HG02852 (cell line): ENCODE results near the gene MBD3L5.
"Not testable (repeated sequence)": the region's sequence is repeated elsewhere in the genome, so short reads cannot be mapped to it uniquely, and the experiment has no call there.

Experiments
- ATAC-seq: cut with Tn5 transposase; IDR thresholded peaks from one replicate; pipeline ENCODE4 v1.9.1; 2021; ENCODE audit warnings: mild to moderate bottlenecking, moderate library complexity; ENCODE audit not compliant: unreplicated experiment

Gene MBD3L5

DNA sequence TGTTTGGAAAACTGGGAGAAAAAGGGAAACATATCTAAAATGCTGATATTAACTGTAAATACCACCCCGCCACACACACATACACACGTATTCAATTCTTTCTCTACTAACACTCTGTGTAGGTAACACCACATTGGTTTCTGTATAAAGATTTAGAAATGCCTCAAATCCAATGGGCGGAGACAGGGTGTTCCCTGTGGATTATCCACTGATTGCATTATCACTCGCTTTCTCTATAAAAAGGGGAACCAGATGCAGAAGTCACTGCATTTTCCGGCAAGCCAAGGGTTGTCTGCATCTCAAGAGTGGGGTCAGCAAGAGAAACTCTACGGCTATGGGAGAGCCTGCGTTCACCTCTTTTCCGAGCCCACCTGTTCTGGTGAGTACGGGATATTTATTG, at the start of gene MBD3L5:
Gene MBD3L5, plus strand, starts transcription at position 301 of the 400 bp plus-strand sequence. Its CDS starts 34 bp downstream, at position 335.
- ATAC-seq, result not testable (repeated sequence)

DNA sequence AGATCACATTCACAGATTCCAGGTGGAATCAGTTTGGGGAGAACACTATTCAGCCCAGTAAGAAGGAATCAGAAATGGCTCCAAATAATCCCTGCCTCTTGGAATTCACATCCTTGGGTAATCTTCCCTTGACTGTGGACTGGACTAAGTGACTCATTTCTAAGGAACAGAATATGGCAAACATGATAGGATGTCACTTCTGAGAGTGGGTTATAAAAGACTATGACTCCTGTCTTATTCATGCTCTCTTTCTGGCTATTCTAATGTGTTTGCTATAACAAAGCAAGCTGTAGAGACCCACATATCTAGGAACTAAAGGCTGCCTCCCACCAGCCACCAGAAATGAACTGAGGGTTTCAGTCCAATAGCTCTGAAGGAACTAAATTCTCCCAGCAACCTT, 46.9 kb upstream of the MBD3L5 start:
- ATAC-seq, result no peak

DNA sequence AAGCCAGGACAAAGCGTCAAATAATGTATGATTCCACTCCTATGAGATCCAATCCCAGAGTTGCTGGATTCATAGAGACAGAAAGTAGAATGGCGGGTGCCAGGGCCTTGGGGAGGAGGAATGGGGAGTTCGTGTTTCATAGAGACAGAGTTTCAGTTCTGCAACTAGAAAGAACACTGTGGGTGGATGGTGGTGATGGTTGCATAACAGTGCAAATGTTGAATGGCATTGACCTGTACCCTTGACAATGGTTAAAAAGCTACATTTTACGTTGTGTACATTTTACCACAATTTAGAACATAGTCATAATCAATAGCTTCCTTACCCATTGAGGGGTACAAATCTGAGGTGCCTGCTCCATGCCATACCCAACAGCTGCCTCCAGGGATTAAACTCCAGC, 42.5 kb upstream of the MBD3L5 start:
- ATAC-seq, result no peak

DNA sequence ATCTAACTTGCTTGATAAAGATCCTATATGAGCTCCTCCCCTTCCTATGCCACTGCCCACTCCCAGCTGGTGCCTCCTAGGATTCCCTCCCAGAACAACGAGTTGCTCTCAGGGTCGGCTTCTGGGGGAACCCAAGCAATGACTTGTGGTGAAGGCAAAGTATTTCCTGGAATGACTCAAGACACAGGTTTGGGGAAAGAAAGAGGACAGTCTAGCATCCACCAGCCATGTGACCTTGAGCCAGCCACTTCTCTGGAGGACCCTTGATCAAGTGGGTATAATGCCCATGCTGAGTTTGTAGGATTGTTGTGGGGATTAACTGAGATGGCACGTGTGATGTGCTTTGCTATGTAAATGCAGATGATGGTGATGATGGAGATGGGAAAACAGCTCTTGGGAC, 42.1 kb upstream of the MBD3L5 start:
- no peak for ATAC-seq

DNA sequence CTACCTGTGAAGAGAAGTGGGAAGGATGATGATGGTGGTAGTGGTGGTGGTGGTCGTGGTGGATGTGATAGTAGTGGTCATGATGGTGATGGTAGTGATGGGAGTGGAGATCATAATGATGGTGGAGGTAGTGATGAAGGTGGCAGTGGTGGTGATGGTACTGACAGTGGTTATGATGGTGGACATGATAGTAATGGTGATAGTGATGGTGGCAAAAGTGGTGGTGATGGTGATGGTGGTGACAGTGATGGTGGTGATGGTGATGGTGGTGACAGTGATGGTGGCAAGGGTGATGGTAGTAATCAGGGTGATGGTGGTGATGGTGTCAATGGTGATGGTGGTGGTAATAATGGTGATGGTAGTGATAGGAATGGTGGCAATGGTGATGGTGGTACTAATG, 35.3 kb upstream of the MBD3L5 start:
- ATAC-seq, result no peak

DNA sequence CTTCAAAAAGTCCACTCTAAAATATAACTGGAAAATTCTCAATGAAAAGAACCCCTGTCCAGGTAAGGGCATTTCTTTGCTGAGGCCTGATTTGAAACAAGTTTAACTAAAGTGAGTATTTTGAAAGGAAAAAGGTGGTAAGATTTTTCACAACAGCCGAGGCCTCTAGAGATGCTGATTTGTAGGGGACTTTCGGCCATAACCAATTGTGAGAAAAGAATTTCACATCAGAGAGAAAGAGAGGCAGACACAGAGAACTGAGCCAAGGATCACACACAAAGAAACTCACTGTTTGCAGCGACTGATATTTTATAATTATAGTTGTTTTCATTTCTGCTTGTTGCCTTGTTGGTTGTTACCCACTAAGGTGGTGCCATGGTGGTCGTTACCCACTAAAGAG, 33.6 kb upstream of the MBD3L5 start:
- no peak for ATAC-seq

DNA sequence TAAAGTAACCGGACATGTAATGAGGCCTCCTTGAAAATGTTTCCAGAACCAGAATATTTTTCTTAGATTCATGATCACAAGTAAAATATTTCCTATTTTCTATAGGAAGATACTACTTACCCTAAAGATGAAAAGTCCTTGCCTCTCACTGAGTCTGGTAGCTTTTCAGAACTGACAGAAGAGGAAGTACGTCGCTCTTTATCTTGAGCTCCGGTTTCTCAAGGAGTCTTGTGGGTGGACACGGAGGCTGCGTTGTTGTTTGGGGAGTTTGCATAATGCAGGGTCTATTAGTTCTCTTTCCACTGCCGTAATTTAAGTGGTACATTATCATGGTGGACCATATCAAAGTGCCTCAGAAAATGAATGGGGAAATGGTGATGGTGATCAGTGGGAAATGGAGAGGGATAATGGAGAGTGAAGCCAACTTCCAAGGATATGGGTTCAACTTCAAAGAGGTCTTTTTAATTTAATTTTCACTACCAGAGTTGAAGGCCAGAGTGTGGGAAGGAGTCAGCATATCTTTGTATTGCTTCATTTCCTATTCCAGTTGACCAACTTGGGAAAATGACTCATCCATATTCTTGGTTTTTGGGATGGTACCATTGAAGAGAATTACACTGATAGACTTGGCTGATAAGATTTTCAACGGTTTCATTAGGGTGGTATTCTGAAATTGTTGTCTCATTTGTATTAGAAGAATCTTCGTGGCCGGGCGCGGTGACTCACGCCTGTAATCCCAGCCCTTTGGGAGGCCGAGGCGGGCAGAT, 32.5 kb upstream of the MBD3L5 start:
- no peak for ATAC-seq

DNA sequence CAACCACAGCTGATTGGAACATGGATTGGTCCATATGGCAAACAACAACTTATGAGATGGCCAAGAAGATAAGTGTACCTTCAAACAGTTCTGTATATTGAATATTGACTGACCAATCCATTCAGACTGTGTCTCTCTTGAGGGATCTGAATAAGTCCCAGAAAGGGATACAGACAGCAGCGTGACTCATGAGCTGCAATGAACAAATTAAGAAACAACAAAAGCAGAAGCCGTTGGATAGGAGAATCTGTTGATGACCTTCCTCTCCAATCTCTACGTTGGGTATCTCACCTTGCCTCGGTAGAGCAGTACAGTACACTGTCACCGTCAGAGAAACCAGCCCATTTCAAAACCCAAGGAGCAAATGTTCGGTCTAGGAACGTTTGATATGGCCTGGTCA, 30.4 kb upstream of the MBD3L5 start:
- ATAC-seq, result no peak

DNA sequence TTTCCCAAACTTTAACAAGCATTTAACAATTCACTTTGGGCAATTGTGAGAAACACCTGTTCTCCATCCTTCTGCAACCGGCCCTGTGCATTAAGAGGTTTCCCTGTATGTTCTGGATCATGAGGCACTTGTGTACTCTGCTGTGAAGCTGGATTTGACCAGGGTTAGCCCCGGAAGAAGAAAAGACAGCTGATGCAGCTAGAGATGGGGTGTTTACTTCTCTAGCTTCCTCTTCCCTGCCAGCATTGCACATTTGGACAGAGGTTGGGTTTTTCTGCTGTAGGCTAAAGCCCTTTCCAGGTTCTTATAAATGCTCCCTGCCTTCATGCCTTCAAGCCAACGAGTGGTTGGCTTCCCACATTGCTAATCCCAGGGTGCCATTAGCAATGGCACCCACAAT, 30.0 kb upstream of the MBD3L5 start:
- ATAC-seq, result no peak

DNA sequence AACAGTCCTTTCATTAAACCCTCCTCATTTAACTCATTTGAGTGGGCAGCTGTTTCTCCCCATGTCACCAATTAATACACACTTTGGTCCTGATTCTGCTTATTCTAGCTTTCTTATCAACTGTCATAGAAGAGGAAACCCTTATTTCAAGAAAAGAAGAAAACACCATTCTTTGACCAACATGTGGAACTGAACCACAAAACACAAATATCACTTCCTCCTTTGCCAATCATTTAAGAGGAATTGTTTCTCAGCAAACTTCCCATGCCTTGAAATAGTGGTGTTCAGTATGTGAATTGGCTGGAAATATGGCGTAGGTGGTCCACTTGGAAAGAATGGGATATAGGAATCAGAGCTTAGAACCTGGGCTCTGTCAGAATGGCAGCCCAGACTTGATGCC, 29.6 kb upstream of the MBD3L5 start:
- no peak for ATAC-seq

DNA sequence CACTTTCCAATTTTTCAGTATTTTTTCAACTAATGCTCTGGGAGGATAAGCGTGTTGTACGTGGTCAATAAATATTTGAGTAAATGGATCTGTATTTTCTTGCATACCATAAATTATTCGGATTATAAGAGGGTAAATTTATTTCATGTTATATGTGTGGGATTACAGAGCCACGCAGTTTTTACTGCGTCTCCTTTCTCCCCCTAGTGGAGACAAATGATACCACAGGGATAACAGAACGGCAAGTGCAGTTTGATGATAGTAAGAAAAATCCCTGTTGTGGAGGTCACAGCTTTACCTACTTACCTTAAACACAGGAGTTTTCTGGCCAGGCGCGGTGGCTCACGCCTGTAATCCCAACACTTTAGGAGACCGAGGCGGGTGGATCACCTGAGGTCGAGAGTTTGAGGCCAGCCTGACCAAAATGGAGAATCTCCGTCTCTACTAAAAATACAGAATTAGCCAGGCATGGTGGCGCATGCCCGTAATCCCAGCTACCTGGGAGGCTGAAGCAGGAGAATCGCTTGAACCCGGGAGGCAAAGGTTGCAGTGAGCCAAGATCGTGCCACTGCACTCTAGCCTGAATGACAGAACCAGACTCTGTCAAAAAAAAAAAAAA, 26.0 kb upstream of the MBD3L5 start:
- ATAC-seq, result no peak

DNA sequence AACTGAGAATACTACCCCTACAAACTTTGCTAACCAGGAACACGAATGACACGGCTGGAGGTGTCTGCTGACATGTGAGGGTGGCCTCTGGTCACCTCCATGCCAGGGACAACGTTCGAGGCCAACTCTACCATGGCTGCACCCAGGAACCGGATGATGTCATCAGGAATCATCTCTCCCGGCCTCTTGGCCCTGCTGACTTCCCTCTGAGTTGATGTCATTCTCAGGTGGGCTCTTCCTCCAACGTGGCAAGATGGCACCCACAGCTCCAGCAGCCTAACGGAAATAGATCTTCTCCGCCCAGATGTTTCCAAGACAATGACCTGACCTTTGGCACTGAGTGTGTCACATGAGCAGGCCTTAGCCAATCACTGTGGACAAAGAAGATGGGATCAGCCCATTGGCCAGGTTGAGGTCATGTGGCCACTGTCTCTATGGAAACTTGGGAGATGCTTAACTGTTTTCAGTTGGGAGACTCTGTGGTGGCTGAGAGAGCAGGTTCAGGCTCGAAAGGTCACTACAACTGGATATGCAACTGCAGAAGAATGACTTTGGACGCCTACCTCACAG, 24.2 kb upstream of the MBD3L5 start:
- no peak for ATAC-seq

DNA sequence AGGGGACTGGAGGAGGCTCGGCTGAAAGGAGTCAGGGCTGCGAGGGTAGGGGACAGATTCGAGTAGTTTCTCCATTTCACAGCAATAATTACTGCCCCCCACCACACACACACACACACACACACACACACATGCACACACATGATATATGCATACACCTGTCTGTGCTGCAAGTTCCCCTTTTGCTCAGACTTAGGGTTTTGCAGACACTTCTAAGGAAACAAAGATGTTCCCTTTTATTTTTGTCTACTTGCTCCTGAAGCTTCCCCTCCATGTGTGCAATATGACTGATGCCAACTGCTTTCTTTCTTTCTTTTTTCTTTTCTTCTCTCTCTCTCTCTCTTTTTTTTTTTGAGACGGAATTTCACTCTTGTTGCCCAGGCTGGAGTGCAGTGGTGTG, 22.5 kb upstream of the MBD3L5 start:
- no peak for ATAC-seq

DNA sequence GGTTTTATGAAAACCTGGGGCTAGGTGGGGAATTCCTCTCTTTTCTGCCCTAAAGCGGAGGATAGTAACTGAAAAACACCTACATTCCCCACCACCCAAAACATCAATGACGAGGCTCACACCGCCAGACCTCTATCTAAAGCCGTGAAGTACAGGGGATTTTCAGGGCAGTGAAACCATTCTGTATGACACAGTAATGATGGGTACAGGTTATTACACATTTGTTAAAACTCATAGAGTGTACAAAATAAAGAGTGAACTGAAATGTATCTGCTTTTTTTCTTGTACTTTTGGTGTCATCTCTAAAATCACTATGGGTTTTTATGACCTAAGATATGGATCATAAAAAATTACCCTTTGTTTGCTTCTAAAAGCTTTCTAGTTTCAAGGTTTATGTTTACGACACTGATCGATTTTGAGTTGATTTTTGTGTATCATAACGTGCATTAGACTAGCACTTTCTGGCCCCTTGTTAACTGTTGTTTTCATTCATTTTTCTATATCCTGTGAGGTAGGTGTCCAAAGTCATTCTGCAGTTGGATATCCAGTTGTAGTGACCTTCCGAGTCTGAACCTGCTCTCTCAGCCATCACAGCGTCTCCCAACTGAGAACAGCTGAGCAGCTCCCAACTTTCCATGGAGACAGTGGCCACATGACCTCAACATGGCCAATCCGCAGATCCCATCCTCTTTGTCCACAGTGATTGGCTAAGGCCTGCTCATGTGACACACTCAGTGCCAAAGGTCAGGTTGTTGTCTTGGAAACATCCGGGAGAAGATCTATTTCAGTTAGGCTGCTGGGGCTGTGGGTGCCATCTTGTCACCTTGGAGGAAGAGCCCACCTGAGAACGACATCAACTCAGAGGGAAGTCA, 19.4 kb upstream of the MBD3L5 start:
- no peak for ATAC-seq

DNA sequence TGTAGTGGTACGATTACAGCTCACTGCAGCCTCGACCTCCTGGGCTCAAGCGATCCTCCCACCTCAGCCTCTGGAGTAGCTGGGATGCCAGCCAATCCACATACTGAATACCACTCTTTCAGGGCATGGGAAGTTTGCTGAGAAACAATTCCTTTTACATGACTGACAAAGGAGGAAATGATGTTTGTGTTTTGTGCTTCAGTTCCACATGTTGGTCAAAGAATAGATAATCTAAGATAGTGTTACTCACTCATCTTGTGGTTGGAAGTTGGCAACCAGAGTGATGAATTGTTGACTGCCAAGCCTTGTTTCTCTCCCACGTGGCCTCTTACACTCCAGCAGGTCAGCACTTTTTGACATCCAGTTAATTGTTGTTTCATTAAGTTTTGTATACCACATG, 16.7 kb upstream of the MBD3L5 start:
- ATAC-seq, result no peak

DNA sequence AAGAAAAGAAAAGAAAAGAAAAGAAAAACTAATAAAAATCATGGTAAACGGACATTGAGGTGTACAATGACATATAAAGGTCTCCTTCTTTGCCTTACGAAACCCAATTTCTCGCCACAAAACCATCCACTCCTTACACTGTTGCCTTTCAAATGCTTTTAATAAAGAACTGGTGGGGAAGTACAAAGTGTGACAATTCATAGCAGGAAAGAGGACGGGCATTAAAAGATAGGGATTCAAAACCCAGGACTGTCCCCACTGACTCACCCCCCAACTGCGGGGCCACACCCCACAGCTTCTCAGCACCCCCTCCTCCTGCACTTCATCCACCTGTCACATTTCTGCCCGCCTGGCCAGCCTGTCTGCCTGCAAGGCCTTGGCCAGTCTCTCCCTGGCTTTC, 11.6 kb upstream of the MBD3L5 start:
- no peak for ATAC-seq

DNA sequence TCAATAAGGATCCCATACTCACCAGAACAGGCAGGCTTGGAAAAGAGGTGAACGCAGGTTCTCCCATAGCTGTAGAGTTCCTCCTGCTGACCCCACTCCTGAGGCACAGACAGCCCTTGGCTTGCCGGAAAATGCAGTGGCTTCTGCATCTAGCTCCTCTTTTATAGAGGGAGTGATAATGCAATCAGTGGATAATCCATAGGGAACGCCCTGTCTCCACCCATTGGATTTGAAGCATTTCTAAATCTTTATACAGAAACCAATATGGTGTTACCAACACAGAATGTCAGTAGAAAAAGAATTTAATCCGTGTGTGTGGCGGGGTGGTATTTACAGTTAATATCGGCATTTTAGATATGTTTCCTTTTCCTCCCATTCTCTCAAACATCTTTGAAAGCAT, 9.0 kb upstream of the MBD3L5 start, which contains the start of gene MBD3L2B:
Gene MBD3L2B, minus strand, starts transcription at position 101 of the 400 bp plus-strand sequence. Its CDS starts 34 bp downstream, at position 67.
- ATAC-seq, result not testable (repeated sequence)

DNA sequence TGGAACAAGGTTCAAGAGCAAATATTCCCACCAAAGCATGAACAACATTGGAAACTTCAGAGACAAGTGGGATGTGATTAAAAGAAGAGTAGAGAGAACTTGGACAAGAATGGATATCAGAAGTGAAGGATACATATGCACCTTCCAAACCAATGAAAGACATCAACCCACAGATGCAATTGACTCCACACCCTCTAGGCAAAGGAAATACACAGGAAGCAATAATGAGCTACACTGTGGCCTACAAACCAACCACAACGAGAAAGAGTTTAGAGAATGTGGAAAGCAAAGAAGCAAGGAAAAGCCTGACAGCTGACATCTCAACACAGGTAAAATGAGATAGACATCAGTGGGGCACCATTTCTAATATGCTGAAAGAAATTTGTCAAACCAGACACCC, 1.6 kb upstream of the MBD3L5 start:
- not testable (repeated sequence) for ATAC-seq

DNA sequence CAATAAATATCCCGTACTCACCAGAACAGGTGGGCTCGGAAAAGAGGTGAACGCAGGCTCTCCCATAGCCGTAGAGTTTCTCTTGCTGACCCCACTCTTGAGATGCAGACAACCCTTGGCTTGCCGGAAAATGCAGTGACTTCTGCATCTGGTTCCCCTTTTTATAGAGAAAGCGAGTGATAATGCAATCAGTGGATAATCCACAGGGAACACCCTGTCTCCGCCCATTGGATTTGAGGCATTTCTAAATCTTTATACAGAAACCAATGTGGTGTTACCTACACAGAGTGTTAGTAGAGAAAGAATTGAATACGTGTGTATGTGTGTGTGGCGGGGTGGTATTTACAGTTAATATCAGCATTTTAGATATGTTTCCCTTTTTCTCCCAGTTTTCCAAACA, 9.7 kb downstream of the MBD3L5 start, which contains the start of gene MBD3L4:
Gene MBD3L4, minus strand, starts transcription at position 101 of the 400 bp plus-strand sequence. Its CDS starts 35 bp downstream, at position 66.
- ATAC-seq, result not testable (repeated sequence)

DNA sequence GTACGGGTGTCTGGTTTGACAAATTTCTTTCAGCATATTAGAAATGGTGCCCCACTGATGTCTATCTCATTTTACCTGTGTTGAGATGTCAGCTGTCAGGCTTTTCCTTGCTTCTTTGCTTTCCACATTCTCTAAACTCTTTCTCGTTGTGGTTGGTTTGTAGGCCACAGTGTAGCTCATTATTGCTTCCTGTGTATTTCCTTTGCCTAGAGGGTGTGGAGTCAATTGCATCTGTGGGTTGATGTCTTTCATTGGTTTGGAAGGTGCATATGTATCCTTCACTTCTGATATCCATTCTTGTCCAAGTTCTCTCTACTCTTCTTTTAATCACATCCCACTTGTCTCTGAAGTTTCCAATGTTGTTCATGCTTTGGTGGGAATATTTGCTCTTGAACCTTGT, 11.2 kb downstream of the MBD3L5 start:
- not testable (repeated sequence) for ATAC-seq

DNA sequence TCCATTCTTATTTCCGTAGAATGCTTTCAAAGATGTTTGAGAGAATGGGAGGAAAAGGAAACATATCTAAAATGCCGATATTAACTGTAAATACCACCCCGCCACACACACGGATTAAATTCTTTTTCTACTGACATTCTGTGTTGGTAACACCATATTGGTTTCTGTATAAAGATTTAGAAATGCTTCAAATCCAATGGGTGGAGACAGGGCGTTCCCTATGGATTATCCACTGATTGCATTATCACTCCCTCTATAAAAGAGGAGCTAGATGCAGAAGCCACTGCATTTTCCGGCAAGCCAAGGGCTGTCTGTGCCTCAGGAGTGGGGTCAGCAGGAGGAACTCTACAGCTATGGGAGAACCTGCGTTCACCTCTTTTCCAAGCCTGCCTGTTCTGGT, 18.6 kb downstream of the MBD3L5 start, which contains the start of gene MBD3L2:
Gene MBD3L2, plus strand, starts transcription at position 301 of the 400 bp plus-strand sequence. Its CDS starts 53 bp downstream, at position 354.
- ATAC-seq, result not testable (repeated sequence)
